ENCODE data around the gene PSD4.

GRCh38 chr2:113160248-113160647 lies 13.5 kb upstream of the PSD4 start:
- TF ChIP-seq CTCF (IDR thresholded peaks at IDR 0.05), result no peak
- TF ChIP-seq POLR2AphosphoS5 (IDR thresholded peaks at IDR 0.05), result no peak
